ENCODE results near the gene KRIT1.

KRIT1 gene

DNA sequence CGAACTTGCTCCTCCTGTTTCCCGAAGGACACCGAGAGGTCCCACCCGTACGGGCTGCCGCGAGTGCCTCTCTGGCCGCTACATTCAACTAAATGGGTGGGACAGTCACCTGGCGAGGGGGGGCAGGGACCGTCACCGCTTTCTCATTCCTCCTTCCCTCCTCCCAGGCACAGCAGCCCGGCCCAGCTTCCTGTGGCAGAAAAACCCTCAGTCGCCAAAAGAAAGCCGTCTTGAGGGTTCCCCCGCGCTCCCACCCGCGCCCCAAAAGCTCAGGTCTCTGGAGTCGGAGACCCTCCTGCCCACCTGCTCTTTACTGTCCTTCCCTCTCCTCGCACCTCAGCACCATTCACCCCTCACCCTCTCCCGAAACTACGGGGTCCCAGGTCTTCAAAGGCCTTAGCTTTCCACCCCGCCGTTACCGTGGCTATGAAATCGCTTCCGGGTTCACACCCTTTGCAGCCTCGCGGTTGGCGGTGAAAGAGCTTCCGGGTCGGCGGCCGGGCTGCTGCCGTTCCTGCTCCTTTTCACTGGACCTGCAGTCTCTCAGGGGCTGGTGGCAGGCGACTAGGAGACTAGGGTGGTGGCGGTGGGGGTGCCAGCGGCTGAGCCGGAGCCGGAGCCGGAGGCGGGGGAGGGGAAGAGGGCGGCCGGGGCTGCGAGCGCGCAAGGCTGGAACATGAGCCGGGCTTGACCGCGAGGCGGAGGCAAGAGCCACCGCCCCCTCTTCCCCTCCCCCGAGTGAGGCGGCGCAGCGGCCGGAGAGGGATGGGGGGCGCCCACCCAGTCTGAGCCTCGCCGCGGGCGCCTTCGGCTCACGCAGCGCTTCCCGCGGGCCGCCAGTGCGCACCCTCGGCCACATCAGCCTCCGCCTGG lies at the start of gene KRIT1, which contains the start of gene ANKIB1:
KRIT1 (minus strand) TSS at position 428 of the 873 bp plus-strand sequence. CDS start 3,779 bp downstream, outside the sequence.
ANKIB1 (plus strand) TSS at position 488 of the 873 bp plus-strand sequence. CDS start 49,005 bp downstream, outside the sequence.
- no peaks in the 10 kb centered on the region for H3K9me3 ChIP-seq (ENCODE audit: control insufficient read depth, low read length)
- peak within 1 kb of the TSS; percentile 81 for H3K4me3 ChIP-seq (ENCODE audit: low read length)
- peak within 1 kb of the TSS; percentile 88 for H3K9ac ChIP-seq (ENCODE audit: low read length)
- no peaks in the 10 kb centered on the region for H3K36me3 ChIP-seq (ENCODE audit: control insufficient read depth, insufficient read depth, low read length)
- H3K4me1 ChIP-seq (ENCODE audit: control insufficient read depth, insufficient read depth, low read length) = peaks cover 18% of the 10 kb centered on the region
- H3K27me3 ChIP-seq (ENCODE audit: control insufficient read depth, insufficient read depth, low read length) = no peaks in the 10 kb centered on the region

DNA sequence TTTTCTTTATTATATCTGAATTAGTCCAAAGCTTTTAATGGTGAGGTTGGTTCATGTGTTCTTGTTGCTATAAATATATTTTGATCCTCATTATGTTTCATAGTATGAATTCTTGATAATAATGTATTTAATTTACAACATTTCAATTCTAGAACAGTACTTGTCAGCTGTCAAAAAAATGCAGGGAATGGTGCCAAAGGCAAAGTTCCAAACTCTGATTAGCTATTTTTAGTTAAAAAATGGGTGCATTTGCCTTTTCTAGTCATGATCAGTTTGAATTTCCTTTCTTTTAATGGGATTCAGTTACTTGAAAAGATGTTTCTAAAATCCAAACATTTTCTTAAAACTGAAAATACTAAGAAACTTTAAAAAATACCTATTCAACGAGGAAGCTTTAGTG lies 49.7 kb upstream of the KRIT1 start:
- Histone ChIP-seq H3K27me3 (ENCODE audit: control insufficient read depth, insufficient read depth, low read length) (no peaks in the 10 kb centered on the region), H3K4me1 (ENCODE audit: control insufficient read depth, insufficient read depth, low read length) (peaks cover 18% of the 10 kb centered on the region), H3K4me3 (ENCODE audit: low read length) (no peak overlapping the region), H3K36me3 (ENCODE audit: control insufficient read depth, insufficient read depth, low read length) (no peaks in the 10 kb centered on the region), H3K9ac (ENCODE audit: low read length) (no peak overlapping the region), H3K9me3 (ENCODE audit: control insufficient read depth, low read length) (no peaks in the 10 kb centered on the region)

DNA sequence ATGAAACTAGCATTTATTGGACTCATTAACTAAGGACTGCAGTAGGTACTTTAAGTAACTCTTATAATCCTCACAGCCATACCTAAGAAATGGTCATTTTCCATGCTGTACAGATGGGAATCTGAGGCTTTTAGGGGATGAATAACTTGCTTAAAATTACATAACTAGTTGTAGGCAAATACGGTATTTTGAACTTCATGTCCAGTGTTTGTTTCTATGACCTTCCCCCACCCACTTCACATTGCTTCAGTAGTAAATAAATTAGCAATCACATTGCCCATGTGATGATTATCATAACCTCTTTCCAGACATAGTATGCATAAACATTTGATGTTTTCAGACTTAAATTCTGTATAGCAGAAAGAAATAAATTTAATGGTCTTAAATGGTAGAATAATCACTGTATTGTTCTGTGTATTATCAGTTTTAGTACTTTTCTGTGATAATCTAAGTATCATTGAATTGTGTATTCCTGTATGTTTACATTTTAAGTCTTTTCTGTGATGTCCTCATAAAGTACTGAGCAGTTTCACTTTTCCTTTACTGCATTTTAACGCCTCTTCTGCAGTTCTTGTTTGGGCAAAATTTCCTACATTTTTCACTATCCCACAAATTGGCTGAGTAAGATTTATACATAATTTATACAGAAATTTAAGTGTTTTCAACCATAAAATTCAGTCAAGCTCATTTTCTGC lies 48.3 kb upstream of the KRIT1 start:
- no peaks in the 10 kb centered on the region for H3K36me3 ChIP-seq (ENCODE audit: control insufficient read depth, insufficient read depth, low read length)
- H3K4me1 ChIP-seq (ENCODE audit: control insufficient read depth, insufficient read depth, low read length) = peaks cover 18% of the 10 kb centered on the region
- no peak overlapping the region for H3K4me3 ChIP-seq (ENCODE audit: low read length)
- no peaks in the 10 kb centered on the region for H3K9me3 ChIP-seq (ENCODE audit: control insufficient read depth, low read length)
- no peaks in the 10 kb centered on the region for H3K27me3 ChIP-seq (ENCODE audit: control insufficient read depth, insufficient read depth, low read length)
- H3K9ac ChIP-seq (ENCODE audit: low read length) = no peak overlapping the region

DNA sequence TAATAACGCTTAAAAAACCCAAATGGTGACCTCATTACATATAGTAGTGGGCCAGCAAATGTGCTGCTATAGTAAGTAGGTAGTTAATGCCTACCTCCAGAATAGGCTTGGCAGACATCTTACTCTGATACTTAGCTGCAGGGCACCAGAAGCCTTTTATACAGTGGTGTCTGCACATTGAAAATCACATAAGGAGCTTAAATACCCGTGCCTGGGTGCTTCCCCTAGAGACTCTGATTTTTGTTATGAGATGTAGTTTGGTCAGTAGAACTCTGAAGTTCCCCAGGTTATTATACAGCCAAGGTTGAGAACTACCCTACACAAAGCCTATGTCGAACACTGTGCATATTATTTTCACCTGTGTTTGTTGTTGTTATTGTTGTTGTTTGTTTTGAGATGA lies 47.3 kb upstream of the KRIT1 start:
- no peak overlapping the region for H3K4me3 ChIP-seq (ENCODE audit: low read length)
- peaks cover 18% of the 10 kb centered on the region for H3K4me1 ChIP-seq (ENCODE audit: control insufficient read depth, insufficient read depth, low read length)
- H3K9ac ChIP-seq (ENCODE audit: low read length) = no peak overlapping the region
- no peaks in the 10 kb centered on the region for H3K27me3 ChIP-seq (ENCODE audit: control insufficient read depth, insufficient read depth, low read length)
- no peaks in the 10 kb centered on the region for H3K9me3 ChIP-seq (ENCODE audit: control insufficient read depth, low read length)
- H3K36me3 ChIP-seq (ENCODE audit: control insufficient read depth, insufficient read depth, low read length) = no peaks in the 10 kb centered on the region

DNA sequence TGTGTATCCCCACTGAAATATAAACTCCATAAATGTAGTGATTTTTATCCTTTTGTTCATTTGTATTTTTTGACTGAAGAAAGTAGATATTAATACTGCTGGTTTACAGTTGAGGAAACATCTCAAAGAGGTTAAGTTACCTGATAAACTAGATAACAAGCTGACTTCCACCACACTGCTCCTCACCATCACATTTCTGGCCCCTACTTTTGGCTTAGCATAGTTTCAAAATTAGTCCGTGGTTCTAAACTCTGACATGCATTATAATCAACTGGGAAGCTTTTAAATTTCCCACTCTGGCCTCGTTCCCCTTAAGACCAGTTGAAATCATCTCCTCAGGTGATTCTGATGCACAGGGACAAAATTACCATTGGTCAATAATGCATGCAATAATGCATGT lies 43.6 kb upstream of the KRIT1 start:
- H3K27me3 ChIP-seq (ENCODE audit: control insufficient read depth, insufficient read depth, low read length) = no peaks in the 10 kb centered on the region
- no peak overlapping the region for H3K9ac ChIP-seq (ENCODE audit: low read length)
- no peaks in the 10 kb centered on the region for H3K9me3 ChIP-seq (ENCODE audit: control insufficient read depth, low read length)
- no peaks in the 10 kb centered on the region for H3K36me3 ChIP-seq (ENCODE audit: control insufficient read depth, insufficient read depth, low read length)
- no peak overlapping the region for H3K4me3 ChIP-seq (ENCODE audit: low read length)
- peaks cover 11% of the 10 kb centered on the region for H3K4me1 ChIP-seq (ENCODE audit: control insufficient read depth, insufficient read depth, low read length)

DNA sequence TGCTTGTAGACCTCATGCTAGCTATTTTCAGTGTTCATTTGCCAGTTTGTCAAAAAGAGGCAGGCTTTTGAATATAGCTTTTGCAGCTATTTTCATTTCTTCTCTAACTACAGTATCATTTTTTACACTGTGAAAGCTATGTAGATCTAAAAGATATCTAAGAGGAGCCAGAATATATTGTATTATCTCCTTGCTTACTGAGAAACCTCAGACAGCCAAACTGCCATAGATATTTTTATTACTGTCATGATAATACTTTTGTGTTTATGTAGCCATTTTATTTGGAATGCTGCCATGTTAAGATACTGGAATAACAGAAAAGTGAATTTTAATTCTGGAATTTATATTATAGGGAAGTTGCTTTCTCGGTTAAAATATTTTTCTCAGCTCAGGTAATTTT lies 37.2 kb upstream of the KRIT1 start:
- H3K36me3 ChIP-seq (ENCODE audit: control insufficient read depth, insufficient read depth, low read length) = no peaks in the 10 kb centered on the region
- H3K4me1 ChIP-seq (ENCODE audit: control insufficient read depth, insufficient read depth, low read length) = no peaks in the 10 kb centered on the region
- no peak overlapping the region for H3K4me3 ChIP-seq (ENCODE audit: low read length)
- no peaks in the 10 kb centered on the region for H3K27me3 ChIP-seq (ENCODE audit: control insufficient read depth, insufficient read depth, low read length)
- H3K9ac ChIP-seq (ENCODE audit: low read length) = no peak overlapping the region
- H3K9me3 ChIP-seq (ENCODE audit: control insufficient read depth, low read length) = no peaks in the 10 kb centered on the region

DNA sequence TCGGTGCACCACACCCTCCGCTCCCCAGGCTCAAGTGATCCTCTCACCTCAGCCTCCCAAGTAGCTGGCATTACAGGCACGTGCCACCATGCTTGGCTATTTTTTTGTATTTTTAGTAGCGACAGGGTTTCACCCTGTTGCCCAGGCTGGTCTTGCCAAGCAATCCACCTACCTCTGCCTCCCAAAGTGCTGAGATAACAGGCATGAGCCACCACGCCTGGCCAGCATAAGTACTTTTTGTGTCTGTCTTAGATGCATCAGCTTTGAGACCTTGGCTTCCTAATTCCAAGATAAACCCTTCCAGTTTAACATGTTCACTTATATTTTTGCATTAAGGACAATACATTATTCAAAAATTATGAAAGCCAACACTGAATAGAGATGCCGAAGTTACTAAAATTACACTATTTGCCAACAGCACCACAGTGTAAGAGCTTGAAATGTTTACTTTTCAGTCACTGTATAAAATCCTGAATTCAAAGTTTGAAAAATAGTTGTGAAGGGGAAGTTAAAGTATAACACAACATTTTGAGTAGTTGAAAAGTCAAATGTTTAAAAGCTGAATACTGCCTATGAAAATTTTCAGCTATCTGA lies 36.6 kb upstream of the KRIT1 start:
- H3K4me1 ChIP-seq (ENCODE audit: control insufficient read depth, insufficient read depth, low read length) = no peaks in the 10 kb centered on the region
- H3K9me3 ChIP-seq (ENCODE audit: control insufficient read depth, low read length) = no peaks in the 10 kb centered on the region
- H3K9ac ChIP-seq (ENCODE audit: low read length) = no peak overlapping the region
- H3K36me3 ChIP-seq (ENCODE audit: control insufficient read depth, insufficient read depth, low read length) = no peaks in the 10 kb centered on the region
- H3K27me3 ChIP-seq (ENCODE audit: control insufficient read depth, insufficient read depth, low read length) = no peaks in the 10 kb centered on the region
- H3K4me3 ChIP-seq (ENCODE audit: low read length) = no peak overlapping the region

DNA sequence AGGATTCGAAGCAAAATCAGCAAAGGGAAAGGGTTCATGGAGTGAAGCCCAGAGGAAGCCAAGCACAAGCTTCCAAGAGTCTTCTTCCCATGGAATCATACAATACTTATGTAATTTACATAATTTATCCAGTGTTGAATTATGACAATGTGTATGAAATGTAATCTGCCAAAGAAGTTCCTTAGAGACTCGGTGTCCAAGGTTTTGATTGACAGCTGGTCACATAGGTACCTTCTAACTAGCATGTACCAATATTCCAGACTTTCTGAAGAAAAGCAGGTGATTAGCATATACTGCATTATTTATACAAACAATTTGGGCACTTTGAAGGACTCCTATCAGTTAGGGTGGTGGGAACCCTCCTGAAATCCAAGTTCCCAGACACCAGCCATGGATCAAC lies 35.3 kb upstream of the KRIT1 start:
- H3K4me1 ChIP-seq (ENCODE audit: control insufficient read depth, insufficient read depth, low read length) = no peaks in the 10 kb centered on the region
- H3K9me3 ChIP-seq (ENCODE audit: control insufficient read depth, low read length) = no peaks in the 10 kb centered on the region
- no peaks in the 10 kb centered on the region for H3K36me3 ChIP-seq (ENCODE audit: control insufficient read depth, insufficient read depth, low read length)
- H3K27me3 ChIP-seq (ENCODE audit: control insufficient read depth, insufficient read depth, low read length) = no peaks in the 10 kb centered on the region
- no peak overlapping the region for H3K9ac ChIP-seq (ENCODE audit: low read length)
- H3K4me3 ChIP-seq (ENCODE audit: low read length) = no peak overlapping the region

DNA sequence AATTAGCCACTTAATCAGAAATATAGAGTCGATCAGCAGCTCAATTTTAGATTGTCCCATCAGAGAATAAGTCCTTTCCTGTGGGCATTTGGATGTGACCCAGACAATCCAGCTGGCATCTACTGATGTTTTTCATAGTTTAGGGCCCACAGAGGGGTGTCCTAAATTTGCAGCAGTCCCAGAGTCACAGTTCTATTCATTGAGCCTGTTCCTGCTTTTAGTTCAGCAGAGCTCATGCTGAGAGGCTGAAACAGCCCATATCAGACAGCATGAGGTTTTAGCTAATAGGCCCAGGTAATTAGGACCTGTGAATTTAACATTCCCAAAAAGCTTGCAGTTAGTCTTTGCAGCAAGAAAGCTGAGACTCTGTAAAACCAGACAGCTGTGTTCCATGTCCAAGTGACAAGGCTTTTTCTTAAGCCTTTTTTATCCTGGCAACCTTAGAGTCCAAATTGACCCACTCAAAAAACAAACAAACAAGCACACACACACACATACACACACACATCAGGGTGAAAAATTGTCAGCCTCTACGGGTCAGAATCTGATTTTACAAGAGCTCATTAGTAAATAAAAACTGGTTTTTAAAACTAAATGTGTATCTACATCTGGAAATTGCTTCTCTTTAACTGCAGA lies 33.8 kb upstream of the KRIT1 start:
- no peak overlapping the region for H3K9ac ChIP-seq (ENCODE audit: low read length)

DNA sequence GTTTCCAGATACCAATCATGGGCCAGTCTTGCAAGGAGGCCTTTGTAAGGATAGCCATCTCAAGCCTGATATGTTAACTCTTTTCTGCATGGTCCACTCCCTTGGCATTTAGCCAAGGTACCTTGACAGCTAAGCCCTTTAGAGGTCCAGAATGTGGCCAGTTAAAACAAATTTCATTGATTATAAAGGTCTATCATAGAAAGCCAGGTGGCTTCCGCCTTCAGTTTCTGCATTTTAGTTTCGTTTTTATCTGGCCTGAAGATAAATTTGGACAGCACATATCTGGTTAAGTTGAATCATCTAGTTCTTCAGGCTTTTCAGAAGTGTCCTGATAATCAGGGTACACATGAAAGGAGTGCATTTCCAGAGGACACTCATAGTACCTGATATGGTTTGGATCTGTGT lies 30.7 kb upstream of the KRIT1 start:
- Histone ChIP-seq H3K4me3 (ENCODE audit: low read length) (no peak overlapping the region), H3K4me1 (ENCODE audit: control insufficient read depth, insufficient read depth, low read length) (no peaks in the 10 kb centered on the region), H3K36me3 (ENCODE audit: control insufficient read depth, insufficient read depth, low read length) (no peaks in the 10 kb centered on the region), H3K9ac (ENCODE audit: low read length) (no peak overlapping the region), H3K9me3 (ENCODE audit: control insufficient read depth, low read length) (no peaks in the 10 kb centered on the region), H3K27me3 (ENCODE audit: control insufficient read depth, insufficient read depth, low read length) (no peaks in the 10 kb centered on the region)

More for the DNA sequence above, 33.8 kb upstream of the KRIT1 start:
- Histone ChIP-seq H3K4me1 (ENCODE audit: control insufficient read depth, insufficient read depth, low read length) (no peaks in the 10 kb centered on the region), H3K4me3 (ENCODE audit: low read length) (no peak overlapping the region), H3K9me3 (ENCODE audit: control insufficient read depth, low read length) (no peaks in the 10 kb centered on the region), H3K36me3 (ENCODE audit: control insufficient read depth, insufficient read depth, low read length) (no peaks in the 10 kb centered on the region), H3K27me3 (ENCODE audit: control insufficient read depth, insufficient read depth, low read length) (no peaks in the 10 kb centered on the region)

DNA sequence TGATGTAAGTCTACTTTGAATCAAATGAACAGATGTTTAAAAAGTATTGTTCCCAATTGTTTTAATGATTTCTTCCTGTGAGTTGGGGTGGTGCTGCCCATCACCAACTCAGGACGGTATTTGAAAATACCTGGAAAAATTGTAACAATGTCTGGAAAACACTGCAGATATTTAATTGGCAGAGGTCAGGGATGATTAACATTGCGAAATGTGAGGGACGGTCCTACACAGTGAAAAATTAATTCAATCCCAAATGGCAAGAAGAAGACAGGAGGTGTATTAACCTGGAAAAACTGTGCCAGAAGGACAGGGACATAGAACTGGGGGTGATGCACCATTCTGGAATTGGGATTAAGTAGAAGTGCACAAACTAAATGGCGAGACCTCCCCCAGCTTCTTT lies 29.6 kb upstream of the KRIT1 start:
- Histone ChIP-seq H3K4me1 (ENCODE audit: control insufficient read depth, insufficient read depth, low read length) (no peaks in the 10 kb centered on the region), H3K4me3 (ENCODE audit: low read length) (no peak overlapping the region), H3K27me3 (ENCODE audit: control insufficient read depth, insufficient read depth, low read length) (no peaks in the 10 kb centered on the region), H3K9ac (ENCODE audit: low read length) (no peak overlapping the region), H3K9me3 (ENCODE audit: control insufficient read depth, low read length) (no peaks in the 10 kb centered on the region), H3K36me3 (ENCODE audit: control insufficient read depth, insufficient read depth, low read length) (no peaks in the 10 kb centered on the region)

Data from mucosa of stomach (tissue), 1 donor.